CMK (cell line): ENCODE measurements around the gene KLF8.
"Not testable (repeated sequence)": the region's sequence is repeated elsewhere in the genome, so short reads cannot be mapped to it uniquely, and the experiment has no call there.

Experiments used
- DNase-seq: peaks from one replicate; pipeline ENCODE4 v3.0.0-alpha.2; 2010; ENCODE audit warnings: low read depth

The KLF8 gene

DNA sequence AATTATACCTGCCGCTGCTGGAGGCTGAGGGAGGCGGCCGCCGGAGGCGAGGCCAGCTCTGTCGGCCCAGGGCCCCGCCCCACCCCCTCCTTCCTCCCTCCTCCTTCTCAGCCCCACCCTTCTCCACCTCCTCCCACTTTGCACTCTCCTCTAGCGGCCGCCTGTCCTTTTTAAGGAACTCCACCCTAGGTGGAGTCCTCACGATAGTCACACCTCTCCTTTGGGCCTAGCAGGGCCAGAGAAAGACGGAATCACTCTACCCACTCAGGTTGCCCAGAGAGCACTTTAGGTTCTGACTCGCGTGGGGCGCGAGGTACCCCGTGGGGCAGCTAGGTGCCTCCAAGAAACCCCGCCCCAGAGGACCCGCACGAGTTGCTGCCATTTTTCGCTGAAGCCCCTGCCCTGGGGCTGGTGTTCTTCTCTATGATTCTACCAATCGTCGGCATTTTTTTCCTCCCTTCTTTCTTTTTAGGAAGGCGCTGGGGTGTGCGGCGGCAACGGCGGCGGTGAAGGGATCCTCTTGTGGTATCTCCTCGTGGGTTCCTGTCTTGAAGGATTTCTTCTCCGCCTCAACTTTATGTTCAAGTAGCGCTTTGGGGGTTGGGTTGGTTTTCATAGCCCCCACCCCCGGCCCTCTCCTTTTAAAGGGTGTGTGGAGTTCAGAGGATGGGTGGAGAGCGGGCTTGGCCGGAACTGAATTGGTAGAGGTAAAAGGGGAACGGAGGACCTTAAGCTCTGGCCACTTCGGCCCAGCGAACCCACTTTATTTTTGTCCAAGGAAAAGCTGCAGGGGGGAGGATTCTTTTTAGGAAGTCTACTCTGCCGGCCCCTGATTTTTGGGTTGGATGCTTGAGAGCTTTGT, at the start of gene KLF8:
KLF8 (plus strand) TSS at position 136 of the 862 bp plus-strand sequence. CDS start 979 bp downstream, outside the sequence.
- DNase-seq: no peak

- not testable (repeated sequence) for DNase-seq
These were observed 25.2 kb upstream of the KLF8 start for GRCh38 chrX:56206945-56207344.

GRCh38 chrX:56211701-56212100, 20.5 kb upstream of the KLF8 start:
- no peak for DNase-seq

GRCh38 chrX:56216332-56216731, 15.8 kb upstream of the KLF8 start:
- no peak for DNase-seq

- no peak for DNase-seq
These were observed 12.5 kb upstream of the KLF8 start for GRCh38 chrX:56219700-56220099.

DNA sequence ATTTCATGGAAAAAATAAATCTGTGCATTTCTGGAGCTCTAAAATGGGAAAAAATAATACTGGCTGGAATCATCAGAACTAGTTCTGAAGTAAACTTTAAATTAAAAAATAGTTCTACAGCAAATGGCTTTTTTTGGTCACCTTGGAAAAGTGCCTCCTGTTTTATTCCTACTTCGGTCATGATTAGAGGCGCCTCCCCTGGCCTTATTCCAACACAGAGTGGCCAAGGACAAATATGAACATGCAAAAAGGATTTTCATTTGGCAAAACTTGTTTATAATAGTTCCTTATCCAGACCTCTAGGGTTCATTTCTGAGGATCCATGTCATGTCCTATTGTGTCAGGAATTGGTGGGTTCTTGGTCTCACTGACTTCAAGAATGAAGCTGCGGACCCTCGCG, 11.1 kb upstream of the KLF8 start:
- DNase-seq: no peak

DNA sequence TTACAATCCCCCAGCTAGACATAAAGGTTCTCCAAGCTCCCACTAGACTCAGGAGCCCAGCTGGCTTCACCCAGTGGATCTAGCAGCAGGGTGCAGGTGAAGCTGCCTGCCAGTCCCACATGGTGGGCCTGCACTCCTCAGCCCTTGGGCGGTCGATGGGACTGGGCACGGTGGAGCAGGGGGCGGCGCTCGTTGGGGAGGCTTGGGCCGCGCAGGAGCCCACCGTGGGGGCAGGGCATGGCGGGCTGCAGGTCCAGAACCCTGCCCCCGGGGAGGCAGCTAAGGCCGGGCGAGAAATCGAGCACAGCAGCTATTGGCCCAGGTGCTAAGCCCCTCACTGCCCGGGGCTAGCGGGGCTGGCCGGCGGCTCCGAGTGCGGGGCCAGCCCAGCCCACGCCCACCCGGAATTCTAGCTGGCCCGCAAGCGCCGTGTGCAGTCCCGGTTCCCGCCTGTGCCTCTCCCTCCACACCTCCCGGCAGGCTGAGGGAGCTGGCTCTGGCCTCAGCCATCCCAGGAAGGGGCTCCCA, 9.6 kb upstream of the KLF8 start:
- no peak for DNase-seq

DNA sequence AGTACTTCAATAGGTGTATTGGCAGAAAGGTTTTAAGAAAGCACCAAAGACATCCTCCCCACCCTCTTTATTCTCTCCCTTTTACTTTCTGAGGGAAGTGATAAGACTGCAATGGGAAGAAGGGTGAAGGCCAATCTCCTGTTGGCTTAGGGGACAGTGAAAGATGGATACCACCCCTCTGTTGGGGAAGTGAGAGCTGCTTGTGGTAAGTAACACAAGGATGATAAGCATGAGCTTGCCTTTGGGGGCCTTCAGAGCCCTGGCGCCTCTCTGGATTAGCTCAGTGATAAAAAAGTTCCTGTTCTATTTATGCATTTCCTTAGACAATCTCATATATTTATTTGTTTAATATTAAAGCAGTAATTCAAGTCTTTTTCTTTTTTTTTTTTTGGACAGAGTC, 5.2 kb upstream of the KLF8 start:
- no peak for DNase-seq

DNA sequence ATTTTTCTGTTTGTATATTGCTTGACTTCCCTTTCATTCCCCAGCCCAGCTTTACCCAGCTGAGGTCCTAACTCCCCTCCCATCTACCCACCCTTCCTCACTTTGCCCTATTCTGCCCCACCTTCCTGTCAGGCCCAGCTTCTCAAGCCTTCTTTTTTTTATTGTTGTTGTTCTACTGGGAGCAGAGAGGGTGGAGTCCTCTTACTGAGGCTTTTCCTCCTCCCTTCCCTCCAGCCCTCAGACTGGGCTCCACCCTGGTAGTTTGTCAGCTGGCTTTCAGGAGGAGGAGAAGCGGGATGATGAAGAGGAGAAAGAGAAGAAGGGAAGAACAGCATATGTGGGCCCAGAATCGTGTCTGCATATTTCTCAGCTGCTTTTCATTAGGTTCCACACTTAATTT, 3.2 kb upstream of the KLF8 start:
- no peak for DNase-seq

DNA sequence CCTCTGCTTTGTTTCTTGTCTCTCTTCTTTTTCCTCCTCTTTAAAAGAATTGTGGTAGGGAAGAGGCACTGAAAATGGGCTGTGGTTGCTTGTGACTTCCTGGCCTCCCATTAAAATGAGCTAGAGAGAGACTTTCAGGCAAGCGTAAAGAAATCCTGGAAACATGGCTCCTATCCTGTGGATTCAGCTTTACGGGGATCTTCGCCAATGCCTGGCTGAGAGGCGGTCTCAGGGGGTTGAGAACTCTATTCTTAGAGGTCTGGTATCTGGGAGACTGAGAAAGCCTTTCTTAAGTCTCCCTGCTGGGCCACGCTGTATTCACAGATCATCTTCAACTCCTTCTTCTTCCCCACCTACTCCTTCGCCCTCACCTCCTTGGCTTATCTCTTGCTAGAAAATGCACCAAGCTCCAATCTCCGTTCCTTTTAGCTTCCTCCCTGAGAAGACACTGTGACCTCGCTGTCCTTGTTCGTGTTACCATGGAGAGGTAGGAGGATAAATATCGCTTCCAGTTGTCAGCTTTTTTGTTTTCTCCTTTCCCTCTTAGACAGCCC, 542 bp upstream of the KLF8 start:
- no peak for DNase-seq

GRCh38 chrX:56233100-56233499, 944 bp downstream of the KLF8 start:
- DNase-seq: no peak

DNA sequence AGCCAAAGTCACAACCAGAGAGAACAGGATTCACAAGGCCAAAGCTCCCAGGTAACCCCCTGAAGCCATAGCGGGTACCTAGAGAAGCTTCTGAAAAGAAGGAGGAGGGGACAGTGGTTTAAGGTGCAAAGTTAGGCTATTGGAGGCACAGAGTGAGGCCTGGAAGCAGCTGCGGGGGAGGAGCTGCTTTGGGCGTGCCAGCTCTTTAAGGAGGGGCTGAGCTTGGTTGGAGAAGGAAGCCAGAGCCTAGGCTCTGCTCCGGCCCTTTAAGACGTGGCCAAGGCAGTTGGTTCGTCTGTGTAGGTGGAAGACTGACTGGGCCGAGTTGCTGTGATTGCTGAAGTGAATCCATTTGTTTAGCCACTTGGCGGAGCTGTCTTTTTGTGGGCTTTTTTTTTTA, 1.5 kb downstream of the KLF8 start:
- no peak for DNase-seq

DNA sequence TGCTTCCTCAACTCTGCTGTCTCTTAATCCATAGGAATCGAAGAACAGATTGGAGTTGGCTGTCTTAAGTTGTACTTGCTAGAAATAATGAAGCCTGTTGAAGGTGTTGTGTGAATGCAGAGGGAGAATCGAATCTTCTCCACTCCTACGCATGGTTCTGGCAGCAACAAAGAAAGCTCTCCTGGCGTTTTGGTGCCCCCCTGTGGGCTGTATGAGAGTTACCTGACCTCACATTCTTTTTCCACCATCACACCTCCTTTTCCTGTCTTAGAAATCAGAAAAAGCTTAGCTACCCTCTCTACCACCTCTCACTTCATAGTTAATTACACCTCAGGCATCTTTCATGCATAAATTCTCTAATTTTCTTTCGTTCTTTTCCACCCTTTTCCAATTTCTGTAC, 16.3 kb downstream of the KLF8 start:
- no peak for DNase-seq

GRCh38 chrX:56253832-56254703, 21.9 kb downstream of the KLF8 start:
- no peak for DNase-seq

DNA sequence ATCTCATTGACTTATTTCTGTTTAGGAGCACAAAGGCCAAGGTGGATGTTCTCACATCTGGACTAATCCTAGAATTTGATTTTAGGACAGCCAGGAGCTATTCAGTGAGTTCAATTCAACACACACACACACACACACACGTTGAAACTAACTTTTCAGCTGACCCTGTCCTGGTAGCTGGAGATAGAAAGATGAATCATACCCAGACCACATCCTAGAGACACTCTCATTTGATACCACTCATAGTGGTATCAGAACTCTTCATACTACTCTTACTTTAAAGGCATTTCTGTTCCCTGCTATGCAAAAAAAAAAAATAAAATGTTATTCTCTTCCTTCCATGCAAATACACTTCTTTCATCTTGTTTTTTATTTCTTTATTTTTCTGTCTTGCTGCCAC, 36.7 kb downstream of the KLF8 start:
- DNase-seq: no peak

DNA sequence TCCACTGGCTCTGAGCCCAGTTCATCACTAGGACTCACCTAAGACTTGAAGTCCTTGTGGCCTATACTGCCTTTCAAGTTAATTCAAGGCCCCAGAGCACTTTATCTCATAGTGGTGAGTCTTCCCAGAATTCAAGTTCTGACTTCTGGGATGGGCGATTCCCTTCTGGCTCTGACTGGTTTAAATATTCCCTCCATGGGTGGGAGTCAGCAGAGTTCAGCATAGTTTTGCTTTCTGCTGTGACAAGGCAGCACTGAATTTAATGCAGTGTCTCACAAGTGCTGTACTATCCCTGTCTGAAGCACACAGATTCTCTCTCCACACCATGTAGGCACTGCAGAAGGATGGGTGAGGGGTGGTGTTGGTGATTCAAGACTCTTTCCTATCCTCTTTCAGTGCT, 46.5 kb downstream of the KLF8 start:
- DNase-seq: no peak

GRCh38 chrX:56279863-56280262, 47.7 kb downstream of the KLF8 start:
- DNase-seq: no peak

- DNase-seq: no peak
These were observed 49.6 kb downstream of the KLF8 start for GRCh38 chrX:56281789-56282188.

DNA sequence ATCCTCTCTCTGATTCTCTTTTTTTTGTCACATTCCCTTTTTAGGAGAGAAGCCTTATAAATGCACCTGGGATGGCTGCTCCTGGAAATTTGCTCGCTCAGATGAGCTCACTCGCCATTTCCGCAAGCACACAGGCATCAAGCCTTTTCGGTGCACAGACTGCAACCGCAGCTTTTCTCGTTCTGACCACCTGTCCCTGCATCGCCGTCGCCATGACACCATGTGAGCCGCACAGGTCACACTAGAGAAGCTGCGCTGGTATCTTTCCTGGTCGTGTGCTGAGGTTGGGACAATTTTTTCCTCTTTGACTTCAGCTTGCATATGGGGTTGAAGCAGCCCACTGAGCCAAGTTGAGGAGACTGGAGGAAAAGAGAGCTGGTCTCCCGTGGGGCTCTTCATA, 52.1 kb downstream of the KLF8 start:
- no peak for DNase-seq

DNA sequence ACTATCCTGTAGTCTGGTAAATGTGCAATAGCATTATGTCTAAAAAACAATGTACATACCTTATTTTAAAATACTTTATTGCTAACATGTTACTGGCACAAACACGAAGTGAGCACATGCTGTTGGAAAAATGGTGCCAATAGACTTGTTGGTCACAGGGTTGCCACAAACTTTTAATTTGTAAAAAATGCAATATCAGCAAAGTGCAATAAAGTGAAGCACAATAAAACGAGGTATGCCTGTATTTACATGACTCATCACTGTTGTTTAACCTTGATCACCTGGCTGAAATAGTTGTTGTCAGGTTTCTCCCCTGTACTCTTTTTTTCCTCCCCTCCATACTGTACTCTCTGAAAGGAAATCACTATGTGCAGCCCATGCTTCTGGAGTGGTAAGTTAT, 56.5 kb downstream of the KLF8 start:
- no peak for DNase-seq

- DNase-seq: no peak
These were observed 57.3 kb downstream of the KLF8 start for GRCh38 chrX:56289449-56289848.

DNA sequence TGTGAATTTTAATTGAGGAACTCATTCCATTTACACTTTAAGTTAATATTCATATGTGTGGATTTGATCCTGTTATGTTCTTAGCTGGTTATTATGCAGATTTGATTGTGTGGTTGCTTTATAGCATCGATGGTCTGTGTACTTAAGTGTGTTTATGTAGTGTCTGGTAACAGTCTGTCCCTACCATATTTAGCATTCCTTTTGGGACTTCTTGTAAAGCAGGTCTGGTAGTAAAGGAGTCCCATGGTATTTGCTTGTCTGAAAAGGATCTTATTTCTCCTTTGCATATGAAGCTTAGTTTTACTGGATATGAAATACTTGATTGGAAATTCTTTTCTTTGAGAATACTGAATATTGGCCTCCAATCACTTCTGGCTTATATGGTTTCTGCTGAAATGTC, 76.6 kb downstream of the KLF8 start:
- DNase-seq: no peak

- DNase-seq: no peak
These were observed 77.7 kb downstream of the KLF8 start for GRCh38 chrX:56309881-56310280.
